Central memory CD8-positive, alpha-beta T cell (primary cell): ENCODE measurements around the gene CCDC57.
A peak's percentile ranks its signal among the peaks of the same experiment; 100 is the strongest.

Experiments
- ATAC-seq: fragments of 150-1000 bp; cut with Tn5 transposase; replicated peaks from 2 replicates; pipeline ENCODE4 v1.10.0; 2022; ENCODE audit warnings: mild to moderate bottlenecking, moderate FRiP score, moderate number of reproducible peaks; ENCODE audit not compliant: poor library complexity, severe bottlenecking; ENCODE audit errors: extremely low read depth
- DNase-seq, 2 donors: peaks; one replicate each; pipeline ENCODE4 v3.0.0; 2021; ENCODE audit warnings: low spot score in 2 of 2
- H3K27ac Mint-ChIP-seq: one replicate; pipeline ENCODE4 v1.8.0; 2022; ENCODE audit warnings: low read depth, mild to moderate bottlenecking, moderate library complexity, mixed read lengths
- H3K27me3 Mint-ChIP-seq: one replicate; pipeline ENCODE4 v1.8.0; 2022; ENCODE audit warnings: mixed read lengths
- H3K36me3 Mint-ChIP-seq: one replicate; pipeline ENCODE4 v1.8.0; 2022; ENCODE audit warnings: mild to moderate bottlenecking, moderate library complexity, mixed read lengths; ENCODE audit not compliant: insufficient read depth
- H3K4me1 Mint-ChIP-seq: one replicate; pipeline ENCODE4 v1.8.0; 2022; ENCODE audit warnings: mixed read lengths
- H3K4me3 Mint-ChIP-seq: one replicate; pipeline ENCODE4 v1.8.0; 2022; ENCODE audit warnings: mild to moderate bottlenecking, moderate library complexity, mixed read lengths
- H3K9me3 Mint-ChIP-seq: one replicate; pipeline ENCODE4 v1.8.0; 2022; ENCODE audit warnings: mixed read lengths

The CCDC57 gene

DNA sequence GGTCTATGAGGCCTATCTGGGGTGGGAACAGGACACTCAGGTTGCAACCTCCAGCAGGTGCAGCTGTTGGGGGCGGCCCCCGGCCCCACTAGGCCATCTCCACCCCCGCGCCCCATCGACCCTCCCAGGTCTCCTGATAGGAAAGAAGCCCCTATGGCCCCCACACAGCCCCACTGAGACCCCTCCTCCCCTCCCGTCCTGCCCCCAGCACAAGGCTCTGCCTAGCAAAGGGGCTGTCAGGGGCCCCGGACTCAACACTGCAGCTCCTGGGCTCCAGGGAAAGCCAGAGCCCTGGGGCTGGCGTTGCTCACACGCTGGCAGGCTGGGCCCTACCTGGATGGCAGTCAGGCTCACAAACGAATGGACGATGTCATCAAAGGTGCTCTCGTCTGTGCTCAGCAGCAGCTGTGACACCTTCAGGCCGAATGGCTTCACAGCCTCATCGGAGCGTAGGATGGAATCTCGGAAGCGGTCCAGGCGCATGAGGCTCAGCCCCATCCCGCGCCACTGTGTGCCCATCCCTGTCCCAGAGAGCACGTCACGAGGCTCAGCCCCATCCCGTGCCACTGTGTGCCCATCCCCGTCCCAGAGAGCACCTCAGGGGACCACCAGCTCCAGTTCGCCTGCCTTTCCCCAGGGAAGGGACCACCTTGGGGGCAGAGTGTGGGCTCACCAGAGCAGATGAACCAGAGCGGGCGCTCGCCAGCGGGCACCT, 121.9 kb downstream of the CCDC57 start:
- Mint-ChIP-seq H3K4me3 (no peak overlapping the region), H3K36me3 (peaks cover 17% of the 10 kb centered on the region), H3K4me1 (no peaks in the 10 kb centered on the region), H3K9me3 (no peaks in the 10 kb centered on the region), H3K27ac (no peak overlapping the region), H3K27me3 (no peaks in the 10 kb centered on the region)
- ATAC-seq (no peak), DNase-seq (no peak)

DNA sequence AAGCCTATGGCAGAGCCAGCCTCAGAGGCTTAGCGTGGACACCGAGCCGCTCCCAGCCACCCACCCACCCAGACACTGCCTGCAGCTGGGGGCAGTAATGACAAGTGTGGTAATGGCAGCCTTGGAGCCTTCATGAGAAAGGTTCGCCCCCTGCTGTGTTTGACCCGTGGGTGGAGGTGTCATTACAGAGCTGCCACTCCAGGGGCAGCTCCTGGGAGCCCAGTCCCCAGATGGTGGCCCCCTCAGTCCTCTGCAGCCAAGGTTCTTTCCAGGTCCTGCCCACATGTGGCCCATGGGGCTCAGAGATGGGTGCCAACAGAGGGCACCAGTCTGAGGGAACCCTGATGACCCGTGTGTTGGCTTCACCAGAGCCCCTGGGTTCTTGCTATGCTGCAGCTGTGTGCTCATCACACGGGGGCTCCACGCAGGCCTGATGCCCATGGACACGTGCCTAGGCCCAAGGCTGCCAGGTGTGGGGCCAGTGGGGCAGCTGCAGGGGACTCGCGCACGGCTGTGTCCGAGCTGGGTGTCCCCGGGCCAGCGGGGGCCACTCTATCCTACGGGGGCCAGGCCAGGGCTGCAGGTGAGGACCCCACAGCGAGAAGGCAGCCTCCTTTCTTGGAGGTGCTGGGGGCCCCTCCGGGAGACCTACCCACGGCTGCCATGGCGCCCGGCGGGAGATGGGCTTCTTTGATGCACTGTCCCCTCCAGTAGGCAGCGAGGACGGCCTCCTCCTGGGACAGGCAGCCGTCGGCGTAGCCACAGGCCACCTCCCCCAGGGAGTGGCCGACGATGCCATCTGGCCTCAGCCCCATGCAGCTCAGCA, 122.7 kb downstream of the CCDC57 start:
- Mint-ChIP-seq H3K27ac (no peak overlapping the region), H3K9me3 (no peaks in the 10 kb centered on the region), H3K36me3 (peaks cover 19% of the 10 kb centered on the region), H3K4me1 (no peaks in the 10 kb centered on the region), H3K4me3 (no peak overlapping the region), H3K27me3 (no peaks in the 10 kb centered on the region)
- no peak for ATAC-seq
- no peak for DNase-seq

DNA sequence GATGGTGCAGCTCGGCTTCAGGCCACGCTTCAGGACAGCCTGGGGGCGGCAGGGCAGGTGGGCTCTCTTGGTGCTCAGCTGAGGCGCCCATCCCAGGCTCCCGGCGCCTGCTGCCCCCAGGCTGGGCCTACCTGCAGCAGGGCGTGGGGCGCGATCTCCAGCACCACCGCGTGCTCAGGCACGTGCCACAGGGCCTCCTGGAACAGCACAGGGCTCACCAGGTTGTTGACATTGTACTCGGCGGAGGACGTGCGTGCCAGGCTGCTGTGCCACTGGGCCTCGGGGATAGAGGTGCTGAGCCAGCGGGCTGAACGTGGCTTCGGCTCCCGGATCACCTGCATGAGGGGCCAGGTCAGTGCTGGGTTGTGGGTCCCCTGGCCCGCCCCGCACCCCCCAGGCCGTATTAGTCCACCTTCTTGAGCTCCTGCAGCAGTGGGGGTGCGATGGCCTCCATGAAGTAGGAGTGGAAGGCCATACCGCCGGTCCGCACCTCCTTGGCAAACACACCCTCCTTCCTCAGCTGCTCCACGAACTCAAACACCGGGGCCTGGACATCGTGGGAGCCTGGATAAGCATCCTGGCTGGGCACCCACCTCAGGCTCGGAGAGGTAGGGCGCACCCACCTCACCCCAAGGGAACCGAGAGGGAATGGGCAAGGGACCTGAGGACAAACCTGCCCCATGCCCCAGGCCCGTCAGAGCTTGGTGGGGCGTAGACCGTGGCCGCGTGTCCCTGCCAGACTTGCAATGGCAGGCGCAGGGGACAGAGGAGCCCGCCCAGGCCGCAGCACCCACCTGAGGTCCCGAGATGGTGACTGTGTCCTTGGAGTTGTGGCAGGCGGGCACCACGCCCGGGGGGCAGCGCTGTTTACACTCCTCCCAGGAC, 123.6 kb downstream of the CCDC57 start:
- H3K27me3 Mint-ChIP-seq, result no peaks in the 10 kb centered on the region
- H3K27ac Mint-ChIP-seq, result no peak overlapping the region
- no peaks in the 10 kb centered on the region for H3K4me1 Mint-ChIP-seq
- DNase-seq, result no peak
- H3K36me3 Mint-ChIP-seq, result peaks cover 20% of the 10 kb centered on the region
- H3K9me3 Mint-ChIP-seq, result no peaks in the 10 kb centered on the region
- H3K4me3 Mint-ChIP-seq, result no peak overlapping the region
- ATAC-seq, result no peak

DNA sequence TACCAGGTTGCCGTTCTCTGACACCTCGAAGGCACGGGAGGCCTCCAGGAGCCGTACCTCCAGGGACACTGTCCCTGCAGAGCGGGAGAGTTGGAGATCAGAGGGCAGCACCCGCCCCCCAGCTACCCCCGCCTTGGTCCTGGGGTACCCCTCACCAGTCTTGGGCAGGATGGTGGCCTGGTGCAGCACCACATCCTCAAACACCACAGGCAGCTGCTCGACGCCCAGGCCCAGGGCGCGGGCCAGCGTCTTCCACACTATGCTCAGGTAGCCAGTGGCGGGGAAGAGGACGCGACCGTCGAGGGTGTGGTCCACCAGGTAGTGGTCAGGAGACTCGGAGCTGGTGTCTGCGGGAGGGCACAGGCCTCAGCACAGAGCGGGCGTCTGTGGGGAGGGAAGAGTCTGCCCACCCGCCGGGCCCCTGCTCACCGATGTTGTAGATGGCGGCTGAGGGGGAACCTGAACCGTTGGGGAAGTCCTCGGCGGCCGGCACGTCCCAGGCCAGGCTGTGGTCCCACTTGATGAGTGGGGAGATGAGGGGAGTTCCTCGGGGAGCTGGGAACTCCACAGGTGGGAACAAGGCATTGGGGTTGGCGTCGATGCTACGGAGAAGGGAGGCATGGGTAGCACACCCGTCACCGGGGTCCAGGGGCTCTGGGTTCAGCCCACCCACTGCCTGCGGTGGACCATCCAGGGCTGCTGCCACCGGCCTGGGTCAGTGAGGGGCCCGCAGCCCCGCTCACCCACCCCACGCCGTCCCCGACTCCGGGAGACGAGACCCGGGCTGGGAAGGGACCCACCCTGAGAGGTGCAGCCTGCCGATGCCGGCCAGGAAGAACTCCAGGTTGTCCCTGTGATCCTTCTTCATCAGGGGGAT, 124.4 kb downstream of the CCDC57 start:
- no peak overlapping the region for H3K27ac Mint-ChIP-seq
- H3K36me3 Mint-ChIP-seq, result peaks cover 26% of the 10 kb centered on the region
- H3K27me3 Mint-ChIP-seq, result no peaks in the 10 kb centered on the region
- DNase-seq, result no peak
- no peaks in the 10 kb centered on the region for H3K9me3 Mint-ChIP-seq
- H3K4me3 Mint-ChIP-seq, result no peak overlapping the region
- H3K4me1 Mint-ChIP-seq, result no peaks in the 10 kb centered on the region
- ATAC-seq, result no peak

DNA sequence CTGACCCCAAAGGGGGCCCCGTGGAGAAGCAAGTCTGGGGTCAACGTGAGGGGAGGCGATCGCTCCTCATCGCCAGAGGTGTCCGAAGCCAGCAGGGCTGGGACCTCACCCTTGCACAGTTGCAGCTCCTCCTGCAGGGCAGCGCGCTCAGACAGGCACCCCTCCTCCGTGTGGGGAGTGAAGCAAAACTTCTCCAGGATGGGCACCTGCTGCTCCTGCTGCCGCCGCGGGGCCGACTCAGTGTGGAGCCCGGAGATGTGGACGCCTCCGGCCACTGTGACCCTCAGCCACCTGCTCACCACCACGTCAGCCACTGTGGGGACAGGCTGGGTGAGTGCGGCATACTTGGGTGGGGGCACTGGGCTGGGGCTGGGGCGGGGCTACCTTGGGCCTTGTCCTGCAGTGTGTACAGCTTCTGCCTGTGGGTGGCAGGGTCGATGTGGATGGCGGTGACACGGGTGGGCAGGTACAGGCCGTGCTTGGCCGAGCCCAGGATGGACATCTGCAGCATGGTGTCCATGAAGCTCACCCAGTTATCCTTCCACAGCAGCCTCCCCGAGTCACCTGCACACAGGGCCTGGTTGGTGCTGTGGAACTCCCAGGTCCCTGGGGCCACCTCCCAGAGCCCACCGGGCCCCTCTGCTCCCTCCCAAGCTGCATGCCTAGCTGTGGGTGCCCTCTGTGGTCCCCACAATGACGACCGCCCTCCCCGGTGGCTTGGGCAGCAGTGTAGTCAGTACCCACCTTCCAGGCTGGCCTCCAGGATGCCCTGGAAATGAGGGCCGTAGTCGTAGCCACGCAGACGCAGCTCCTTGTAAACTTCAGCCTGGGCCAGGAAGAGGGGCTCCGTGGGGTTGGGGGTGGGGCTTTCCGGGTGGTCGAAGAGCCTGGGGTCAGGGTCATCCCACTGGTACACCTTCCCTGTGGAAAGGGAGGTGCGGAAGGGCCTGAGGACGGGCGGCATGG, 125.4 kb downstream of the CCDC57 start:
- ATAC-seq (no peak), DNase-seq (no peak)
- Mint-ChIP-seq H3K9me3 (no peaks in the 10 kb centered on the region), H3K27ac (no peak overlapping the region), H3K4me3 (no peak overlapping the region), H3K27me3 (no peaks in the 10 kb centered on the region), H3K4me1 (no peaks in the 10 kb centered on the region), H3K36me3 (peaks cover 27% of the 10 kb centered on the region)

DNA sequence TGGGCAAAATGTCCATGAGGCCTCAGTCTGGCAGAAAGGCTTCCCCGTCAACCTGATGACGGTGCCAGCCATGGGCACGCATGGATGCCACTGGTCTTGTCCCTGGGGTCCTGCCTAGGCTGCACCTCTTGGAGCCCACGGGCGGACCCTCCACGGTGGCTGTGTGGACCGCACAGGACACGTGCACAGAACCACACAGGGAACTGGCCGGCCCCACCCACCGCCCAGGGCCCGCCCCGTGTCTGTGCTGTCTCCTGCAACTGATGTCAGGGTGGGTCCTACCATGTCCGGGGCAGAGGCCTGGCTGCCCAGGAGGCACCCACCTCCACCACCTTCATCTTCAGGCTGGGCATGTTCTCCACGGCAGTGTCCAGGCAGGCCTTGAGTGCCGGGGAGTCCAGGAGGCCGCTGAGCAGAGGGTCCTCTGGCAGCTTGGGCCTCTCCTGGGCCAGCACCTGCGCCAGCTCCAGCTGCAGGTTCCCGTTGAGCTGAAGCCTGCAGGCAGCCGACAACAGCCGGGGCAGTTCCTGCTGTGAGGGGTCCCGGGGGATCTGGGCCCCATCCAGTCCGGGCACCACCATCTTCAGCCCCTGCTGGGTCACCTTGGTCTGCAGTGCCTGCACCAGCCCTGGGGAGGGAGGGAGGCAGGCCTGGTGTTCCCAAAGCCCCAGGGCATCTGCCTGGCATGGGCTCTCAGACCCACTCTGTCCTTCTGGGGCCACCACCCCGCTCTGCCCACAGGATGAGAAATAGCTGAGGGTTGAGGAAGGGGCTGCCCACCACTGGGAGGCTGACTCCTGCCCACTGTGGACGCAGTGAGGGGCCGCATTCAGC, 126.5 kb downstream of the CCDC57 start:
- no peak for DNase-seq
- H3K36me3 Mint-ChIP-seq, result peaks cover 25% of the 10 kb centered on the region
- ATAC-seq, result no peak
- no peak overlapping the region for H3K4me3 Mint-ChIP-seq
- H3K9me3 Mint-ChIP-seq, result no peaks in the 10 kb centered on the region
- no peak overlapping the region for H3K27ac Mint-ChIP-seq
- no peaks in the 10 kb centered on the region for H3K27me3 Mint-ChIP-seq
- H3K4me1 Mint-ChIP-seq, result no peaks in the 10 kb centered on the region

DNA sequence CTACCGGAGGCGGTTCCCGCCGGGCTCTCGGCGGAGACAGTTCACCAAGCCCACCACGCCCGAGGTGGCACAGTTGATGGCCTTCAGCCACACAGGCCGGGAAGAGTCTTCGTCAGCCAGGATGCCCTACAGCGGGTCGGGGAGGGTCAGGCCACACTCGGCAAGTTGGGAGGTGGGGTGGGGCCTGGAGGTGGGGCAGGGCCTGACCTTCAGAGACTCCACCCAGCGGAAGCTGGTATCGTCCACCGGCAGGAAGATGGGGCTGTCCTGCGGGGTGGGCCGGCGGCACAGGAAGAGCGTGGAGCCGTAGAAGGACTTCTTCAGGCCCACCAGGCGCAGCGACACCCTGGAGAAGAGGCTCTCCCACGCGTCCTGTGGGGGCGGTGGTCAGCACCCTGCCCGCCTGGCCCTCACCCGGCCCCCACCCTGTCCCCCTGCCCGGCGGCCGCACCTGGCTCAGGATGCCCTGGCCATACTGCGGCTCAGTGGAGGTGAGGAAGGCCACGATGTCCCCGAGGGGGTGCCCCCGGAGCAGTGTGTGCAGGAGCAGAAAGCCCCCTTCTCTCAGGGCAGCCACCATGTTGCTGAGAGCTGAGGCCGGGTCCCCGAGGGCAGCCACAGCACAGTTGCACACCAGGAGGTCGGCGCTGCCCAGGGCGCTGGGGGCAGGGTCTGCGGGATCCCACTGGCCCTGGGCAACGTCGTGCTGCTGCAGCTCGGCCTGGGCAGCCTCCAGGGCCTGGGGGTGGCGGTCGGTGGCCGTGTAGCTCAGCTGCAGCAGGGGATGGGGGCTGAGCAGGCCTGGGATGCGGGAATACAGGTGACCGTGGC, 127.4 kb downstream of the CCDC57 start:
- Mint-ChIP-seq H3K4me3 (no peak overlapping the region), H3K9me3 (no peaks in the 10 kb centered on the region), H3K36me3 (peaks cover 30% of the 10 kb centered on the region), H3K27me3 (no peaks in the 10 kb centered on the region), H3K4me1 (no peaks in the 10 kb centered on the region), H3K27ac (no peak overlapping the region)
- no peak for ATAC-seq
- no peak for DNase-seq

DNA sequence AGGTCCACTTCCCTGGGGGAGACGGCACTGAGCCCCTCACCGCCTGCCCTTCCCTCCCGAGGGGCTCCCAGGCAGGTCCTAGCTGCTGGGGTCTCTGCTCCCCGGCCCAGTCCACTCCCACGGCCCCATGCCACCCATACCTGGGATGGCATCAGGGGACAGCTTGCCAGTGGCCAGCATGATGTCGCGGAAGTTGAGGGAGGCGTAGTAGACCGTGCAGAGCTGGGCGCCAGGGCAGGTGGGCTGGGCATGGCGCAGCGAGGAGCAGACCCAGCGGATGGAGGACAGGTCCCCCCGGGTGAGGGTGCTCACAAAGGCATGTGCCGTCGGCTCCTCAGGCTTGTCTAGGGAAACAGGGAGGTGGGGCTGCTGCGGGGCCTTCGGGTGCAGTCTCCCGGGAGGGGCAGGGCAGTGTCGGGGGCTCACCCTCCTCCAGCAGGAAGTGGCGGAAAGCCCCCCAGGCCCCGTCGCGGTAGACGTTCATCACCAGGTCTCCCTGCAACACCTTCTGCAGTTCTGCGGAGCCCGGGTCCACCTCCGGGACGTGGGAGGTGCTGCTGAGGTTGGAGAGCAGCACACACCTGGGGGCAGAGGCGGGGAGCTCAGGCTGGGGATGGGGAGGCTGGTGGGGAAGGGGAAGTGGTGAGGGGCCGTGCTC, 128.1 kb downstream of the CCDC57 start:
- ATAC-seq, result no peak
- Mint-ChIP-seq H3K9me3 (no peaks in the 10 kb centered on the region), H3K4me1 (no peaks in the 10 kb centered on the region), H3K4me3 (no peak overlapping the region), H3K27me3 (no peaks in the 10 kb centered on the region), H3K27ac (no peak overlapping the region), H3K36me3 (peaks cover 27% of the 10 kb centered on the region)
- no peak for DNase-seq

DNA sequence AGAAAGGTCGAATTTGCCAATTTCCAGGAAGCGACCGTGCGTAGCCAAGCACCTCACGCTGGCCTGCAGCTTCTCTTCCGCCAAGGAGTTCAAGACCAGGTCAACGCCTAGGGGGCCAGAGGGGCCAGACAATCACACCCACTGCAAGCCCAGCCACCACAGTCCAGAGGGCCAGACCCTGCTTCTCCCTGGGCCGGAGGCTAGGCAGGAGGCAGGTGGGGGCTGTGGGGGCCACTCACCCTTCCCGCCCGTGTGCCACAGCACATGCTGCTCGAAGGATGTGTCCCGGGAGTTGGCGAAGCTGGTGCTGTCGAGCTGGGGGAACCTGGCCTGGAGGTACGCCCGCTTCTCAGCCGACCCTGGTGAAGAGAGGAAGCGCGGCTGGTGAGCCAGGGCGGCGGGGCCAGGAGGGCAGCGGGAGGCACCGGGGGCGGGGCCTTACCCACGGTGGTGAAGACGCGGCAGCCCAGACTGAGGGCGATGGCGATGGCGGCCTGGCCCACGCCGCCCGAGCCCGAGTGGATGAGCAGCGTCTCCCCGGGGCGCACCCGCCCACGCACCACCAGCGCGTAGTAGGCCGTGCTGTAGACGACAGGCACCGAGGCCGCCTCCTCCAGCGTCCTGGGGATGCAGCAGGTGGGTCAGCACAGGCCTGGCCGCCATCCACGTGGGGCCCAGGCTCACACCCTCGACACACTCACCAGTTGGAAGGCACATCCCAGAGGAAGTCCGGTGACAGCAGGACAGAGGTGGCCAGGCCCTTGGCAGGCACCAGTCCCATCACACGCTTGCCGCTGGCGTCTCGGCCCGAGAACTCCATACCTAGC, 128.9 kb downstream of the CCDC57 start:
- H3K4me1 Mint-ChIP-seq, result no peaks in the 10 kb centered on the region
- no peak for ATAC-seq

More for the DNA sequence above, 128.9 kb downstream of the CCDC57 start:
- Mint-ChIP-seq H3K4me3 (no peak overlapping the region), H3K9me3 (no peaks in the 10 kb centered on the region), H3K27ac (peak overlapping the region; percentile 65), H3K36me3 (peaks cover 27% of the 10 kb centered on the region), H3K27me3 (no peaks in the 10 kb centered on the region)
- no peak for DNase-seq
